ENCODE measurements around the gene SULT1B1.
"Not testable (repeated sequence)": the region's sequence is repeated elsewhere in the genome, so short reads cannot be mapped to it uniquely, and the experiment has no call there.

Gene SULT1B1

GRCh38 chr4:69760455-69760854 lies at the start of gene SULT1B1:
SULT1B1 (minus strand) TSS chr4:69760620; CDS start chr4:69755217, 5,403 bp downstream.
- no peak for DNase-seq

GRCh38 chr4:69800599-69800998 lies 40.2 kb upstream of the SULT1B1 start:
- no peak for DNase-seq

- DNase-seq = no peak
These were observed 38.9 kb upstream of the SULT1B1 start for GRCh38 chr4:69799337-69799736.

GRCh38 chr4:69793732-69794131 lies 33.3 kb upstream of the SULT1B1 start:
- DNase-seq = no peak

- DNase-seq = no peak
These were observed 27.5 kb upstream of the SULT1B1 start for GRCh38 chr4:69787879-69788278.

GRCh38 chr4:69786547-69786946 lies 26.1 kb upstream of the SULT1B1 start:
- no peak for DNase-seq

GRCh38 chr4:69785211-69785831 lies 24.9 kb upstream of the SULT1B1 start:
- no peak for DNase-seq

GRCh38 chr4:69782651-69783310 lies 22.4 kb upstream of the SULT1B1 start:
- DNase-seq = no peak

GRCh38 chr4:69781458-69782418 lies 21.3 kb upstream of the SULT1B1 start:
- DNase-seq = no peak

- DNase-seq = no peak
These were observed 19.7 kb upstream of the SULT1B1 start for GRCh38 chr4:69780141-69780540.

GRCh38 chr4:69776696-69777095 lies 16.3 kb upstream of the SULT1B1 start:
- no peak for DNase-seq

GRCh38 chr4:69775321-69775867 lies 15.0 kb upstream of the SULT1B1 start:
- no peak for DNase-seq

- no peak for DNase-seq
These were observed 13.1 kb upstream of the SULT1B1 start for GRCh38 chr4:69773484-69773883.

GRCh38 chr4:69768554-69768953 lies 8.1 kb upstream of the SULT1B1 start:
- not testable (repeated sequence) for DNase-seq

- DNase-seq = no peak
These were observed 5.3 kb upstream of the SULT1B1 start for GRCh38 chr4:69765751-69766150.

GRCh38 chr4:69764311-69764710 lies 3.9 kb upstream of the SULT1B1 start:
- no peak for DNase-seq

- no peak for DNase-seq
These were observed 2.8 kb upstream of the SULT1B1 start for GRCh38 chr4:69763233-69763632.

GRCh38 chr4:69759189-69759604 lies 1.2 kb downstream of the SULT1B1 start:
- no peak for DNase-seq

- DNase-seq = no peak
These were observed 3.0 kb downstream of the SULT1B1 start for GRCh38 chr4:69757464-69757863.

- no peak for DNase-seq
These were observed 5.4 kb downstream of the SULT1B1 start for GRCh38 chr4:69754926-69755580.

- no peak for DNase-seq
These were observed 6.7 kb downstream of the SULT1B1 start for GRCh38 chr4:69753686-69754085.

GRCh38 chr4:69750346-69750745 lies 10.1 kb downstream of the SULT1B1 start:
- no peak for DNase-seq

GRCh38 chr4:69749771-69750170 lies 10.6 kb downstream of the SULT1B1 start:
- DNase-seq = no peak
